Caco-2 (cell line): ENCODE results near the gene ARRDC2. TPM values are rescaled to one million over a fixed set of nuclear protein-coding genes. Genes with fewer than 3 reads are reported as not detected.

Experiments
- BruUV-seq: library from RNA; stranded (reverse); fragments of 400-500 nt; replicated peaks from 2 replicates; lab custom pipeline; 2021; lab: Mats Ljungman, UMichigan
- CTCF ChIA-PET: fragments of 300-600 bp; sonication (Branson Sonifier 250); formaldehyde crosslinking; loops from one replicate; lab custom pipeline; 2022; ENCODE audit warnings: antibody characterized with exemption; lab: Charles Lee
- POLR2A ChIA-PET: fragments of 300-600 bp; sonication (Branson Sonifier 250); formaldehyde crosslinking; loops from one replicate; lab custom pipeline; 2022; ENCODE audit warnings: antibody characterized with exemption; lab: Charles Lee
- DNase-seq, 2 experiments: peaks; one replicate each; pipeline versions ENCODE4 v3.0.0 to v3.0.0-alpha.2; 2020 to 2022
- H3K27me3 ChIP-seq: replicated peaks from 2 replicates; pipeline ENCODE4 v1.6.0; 2011; ENCODE audit warnings: low read length; ENCODE audit not compliant: control insufficient read depth, insufficient read depth
- H3K36me3 ChIP-seq: 2 replicates; pipeline ENCODE4 v1.5.1; 2011; ENCODE audit warnings: low read length; ENCODE audit not compliant: control insufficient read depth, insufficient read depth
- H3K4me1 ChIP-seq: fragments of 250-450 bp; sonication (Bioruptor Pico); 2 replicates; pipeline ENCODE4 v1.5.1; 2020; ENCODE audit warnings: mild to moderate bottlenecking
- H3K4me3 ChIP-seq: 2 replicates; pipeline ENCODE4 v1.5.1; 2011; ENCODE audit warnings: low read depth, mild to moderate bottlenecking, control low read depth, low read length
- H3K9me3 ChIP-seq: fragments of 250-450 bp; sonication (Bioruptor Pico); 2 replicates; pipeline ENCODE4 v1.5.1; 2020; ENCODE audit warnings: mild to moderate bottlenecking, moderate library complexity
- H3K27ac Mint-ChIP-seq: one replicate; pipeline ENCODE4 v1.8.0; 2022; ENCODE audit warnings: mixed read lengths; ENCODE audit not compliant: unreplicated experiment
- H3K27me3 Mint-ChIP-seq: one replicate; pipeline ENCODE4 v1.8.0; 2022; ENCODE audit warnings: mixed read lengths; ENCODE audit not compliant: insufficient read depth, unreplicated experiment
- H3K36me3 Mint-ChIP-seq: one replicate; pipeline ENCODE4 v1.8.0; 2022; ENCODE audit warnings: mild to moderate bottlenecking, mixed read lengths; ENCODE audit not compliant: insufficient read depth, unreplicated experiment
- H3K4me1 Mint-ChIP-seq: one replicate; pipeline ENCODE4 v1.8.0; 2022; ENCODE audit warnings: low read depth, mixed read lengths; ENCODE audit not compliant: unreplicated experiment
- H3K4me3 Mint-ChIP-seq: one replicate; pipeline ENCODE4 v1.8.0; 2022; ENCODE audit warnings: mild to moderate bottlenecking, moderate library complexity, mixed read lengths; ENCODE audit not compliant: unreplicated experiment
- H3K9me3 Mint-ChIP-seq: one replicate; pipeline ENCODE4 v1.8.0; 2022; ENCODE audit warnings: mixed read lengths; ENCODE audit not compliant: unreplicated experiment
- CTCF ChIP-seq, 2 experiments: fragments of 200-600 bp in 1 of 2; IDR thresholded peaks; 1 replicate in 1 of 2; 2 replicates in 1 of 2; pipeline versions ENCODE4 v1.5.1 to v1.8.0; 2011 to 2022; ENCODE audit warnings: antibody characterized with exemption in 1 of 2, control low read depth in 1 of 2, inconsistent platforms in 1 of 2, low read depth in 1 of 2, low read length in 1 of 2, mild to moderate bottlenecking in 1 of 2, moderate library complexity in 1 of 2; ENCODE audit not compliant: insufficient read depth in 1 of 2, severe bottlenecking in 1 of 2, unreplicated experiment in 1 of 2
- intact Hi-C: fragments of 100-400 bp; cut with micrococcal nuclease; formaldehyde crosslinking; loops from one replicate; pipeline ENCODE4 v1.10.0; 2022; ENCODE audit not compliant: unreplicated experiment
- total RNA-seq: library from RNA; stranded (reverse); gene quantifications from 2 replicates; pipeline ENCODE4 v1.2.3, GENCODE V29; 2022

The ARRDC2 gene
- total RNA-seq, 1 experiment from 2014 or later: 6.0 TPM

GRCh38 chr19:18043676-18044075, 35.7 kb downstream of the ARRDC2 start:
- BruUV-seq: no TSS peak
- H3K27ac Mint-ChIP-seq: no peak overlapping the region
- no peak for TF ChIP-seq CTCF (IDR thresholded peaks at IDR 0.05; ENCODE audit: insufficient read depth in 1 of 2, low read depth in 1 of 2, low read length in 1 of 2, severe bottlenecking in 1 of 2, unreplicated experiment in 1 of 2)
- peaks cover 7% of the 10 kb centered on the region for H3K4me1 Mint-ChIP-seq
- CTCF ChIA-PET: no interaction called here
- intact Hi-C loops: no loop called here
- Histone ChIP-seq H3K27me3 (no peaks in the 10 kb centered on the region), H3K4me3 (no peak overlapping the region), H3K4me1 (no peaks in the 10 kb centered on the region), H3K9me3 (no peaks in the 10 kb centered on the region), H3K36me3 (no peaks in the 10 kb centered on the region)
- H3K27me3 Mint-ChIP-seq: no peaks in the 10 kb centered on the region
- POLR2A ChIA-PET: no interaction called here
- no peak for DNase-seq
- no peaks in the 10 kb centered on the region for H3K9me3 Mint-ChIP-seq
- peaks cover 6% of the 10 kb centered on the region for H3K36me3 Mint-ChIP-seq
- H3K4me3 Mint-ChIP-seq: no peak overlapping the region

GRCh38 chr19:18044825-18045304, 36.9 kb downstream of the ARRDC2 start:
- ChIA-PET POLR2A (no interaction called here), CTCF (no interaction called here)
- no peaks in the 10 kb centered on the region for H3K27me3 Mint-ChIP-seq
- no peaks in the 10 kb centered on the region for H3K27me3 ChIP-seq
- peak overlapping the region; percentile 13 for H3K4me3 Mint-ChIP-seq
- peaks cover 7% of the 10 kb centered on the region for H3K4me1 Mint-ChIP-seq
- DNase-seq: peak; percentile 33 to 43
- H3K9me3 ChIP-seq: no peaks in the 10 kb centered on the region
- peak overlapping the region; percentile 7; the same call in 1 of the 2 replicates for H3K4me3 ChIP-seq
- H3K36me3 Mint-ChIP-seq: peaks cover 6% of the 10 kb centered on the region
- TF ChIP-seq CTCF (IDR thresholded peaks at IDR 0.05; ENCODE audit: insufficient read depth in 1 of 2, low read depth in 1 of 2, low read length in 1 of 2, severe bottlenecking in 1 of 2, unreplicated experiment in 1 of 2): no peak
- no TSS peak for BruUV-seq
- H3K9me3 Mint-ChIP-seq: no peaks in the 10 kb centered on the region
- H3K36me3 ChIP-seq: no peaks in the 10 kb centered on the region
- peak overlapping the region; percentile 29 for H3K27ac Mint-ChIP-seq
- no peaks in the 10 kb centered on the region for H3K4me1 ChIP-seq
- intact Hi-C loops: no loop called here

- H3K4me3 Mint-ChIP-seq: peak overlapping the region; percentile 13
- H3K9me3 ChIP-seq: no peaks in the 10 kb centered on the region
- H3K4me3 ChIP-seq: peak overlapping the region; percentile 7; the same call in 1 of the 2 replicates
- TF ChIP-seq CTCF (IDR thresholded peaks at IDR 0.05; ENCODE audit: insufficient read depth in 1 of 2, low read depth in 1 of 2, low read length in 1 of 2, severe bottlenecking in 1 of 2, unreplicated experiment in 1 of 2): no peak
- peak overlapping the region; percentile 29 for H3K27ac Mint-ChIP-seq
- peaks cover 5% of the 10 kb centered on the region for H3K27me3 Mint-ChIP-seq
- peaks cover 6% of the 10 kb centered on the region for H3K36me3 Mint-ChIP-seq
- no peaks in the 10 kb centered on the region for H3K27me3 ChIP-seq
- ChIA-PET CTCF (interaction anchor here (0.6 kb wide), 1 partner anchor 44 kb away, joined by 3 read pairs; no protein-coding TSS in a partner anchor), POLR2A (no interaction called here)
- no peaks in the 10 kb centered on the region for H3K9me3 Mint-ChIP-seq
- no peaks in the 10 kb centered on the region for H3K4me1 ChIP-seq
- intact Hi-C loops: no loop called here
- no peaks in the 10 kb centered on the region for H3K36me3 ChIP-seq
- DNase-seq: no peak
- no TSS peak for BruUV-seq
- peaks cover 7% of the 10 kb centered on the region for H3K4me1 Mint-ChIP-seq
Observed at GRCh38 chr19:18045307-18046050, 37.5 kb downstream of the ARRDC2 start.
